OCI-M1 (cell line): ENCODE data around the gene GBF1.
"Not testable (repeated sequence)": the region's sequence is repeated elsewhere in the genome, so short reads cannot be mapped to it uniquely, and the experiment has no call there.

Source experiments
- DNase-seq: peaks from one replicate; lab custom pipeline; 2025; lab: John Stamatoyannopoulos, UW

Gene GBF1

GRCh38 chr10:102308318-102308717 lies 63.0 kb downstream of the GBF1 start:
- not testable (repeated sequence) for DNase-seq

- DNase-seq: no peak
These were observed 63.9 kb downstream of the GBF1 start for GRCh38 chr10:102309236-102309635.

GRCh38 chr10:102309916-102310315 lies 64.6 kb downstream of the GBF1 start:
- DNase-seq: no peak

GRCh38 chr10:102310361-102311024 lies 65.2 kb downstream of the GBF1 start:
- no peak for DNase-seq

GRCh38 chr10:102311025-102311420 lies 65.7 kb downstream of the GBF1 start:
- DNase-seq: no peak

- no peak for DNase-seq
These were observed 67.4 kb downstream of the GBF1 start for GRCh38 chr10:102312683-102313082.

- no peak for DNase-seq
These were observed 68.0 kb downstream of the GBF1 start for GRCh38 chr10:102313221-102313896.

- DNase-seq: no peak
These were observed 69.5 kb downstream of the GBF1 start for GRCh38 chr10:102314801-102315200.

- DNase-seq: no peak
These were observed 71.1 kb downstream of the GBF1 start for GRCh38 chr10:102316421-102316820.

GRCh38 chr10:102322914-102323313 lies 77.6 kb downstream of the GBF1 start:
- DNase-seq: peak; percentile 46

GRCh38 chr10:102324061-102324460 lies 78.7 kb downstream of the GBF1 start:
- DNase-seq: no peak

- no peak for DNase-seq
These were observed 80.7 kb downstream of the GBF1 start for GRCh38 chr10:102326031-102326430.

GRCh38 chr10:102327002-102327401 lies 81.7 kb downstream of the GBF1 start:
- no peak for DNase-seq

- no peak for DNase-seq
These were observed 82.3 kb downstream of the GBF1 start for GRCh38 chr10:102327641-102328040.

- DNase-seq: no peak
These were observed 87.4 kb downstream of the GBF1 start for GRCh38 chr10:102332772-102333171.

GRCh38 chr10:102334101-102334500 lies 88.8 kb downstream of the GBF1 start:
- DNase-seq: no peak

- no peak for DNase-seq
These were observed 89.9 kb downstream of the GBF1 start for GRCh38 chr10:102335184-102335583.

- DNase-seq: no peak
These were observed 95.8 kb downstream of the GBF1 start for GRCh38 chr10:102341038-102341688.

- DNase-seq: no peak
These were observed 97.1 kb downstream of the GBF1 start for GRCh38 chr10:102342458-102342857.

- DNase-seq: no peak
These were observed 97.6 kb downstream of the GBF1 start for GRCh38 chr10:102342958-102343357.

GRCh38 chr10:102344067-102344466 lies 98.7 kb downstream of the GBF1 start:
- DNase-seq: no peak

GRCh38 chr10:102347236-102347828 lies 102.0 kb downstream of the GBF1 start:
- DNase-seq: peak; percentile 8
